ENCODE results near the gene NACA2. TPM values are rescaled to one million over a fixed set of nuclear protein-coding genes. Genes with fewer than 3 reads are reported as not detected.

Gene NACA2
- total and polyA plus RNA-seq, 4 donors = 0.08 to 0.32 TPM; not detected in 2

- H3K27me3 ChIP-seq (ENCODE audit: control insufficient read depth in 4 of 4, insufficient read depth in 4 of 4, low read length in 3 of 4) = no peaks in the 10 kb centered on the region
- H3K36me3 ChIP-seq (ENCODE audit: control insufficient read depth in 4 of 4, insufficient read depth in 3 of 4, low read depth in 1 of 4, low read length in 3 of 4) = no peaks in the 10 kb centered on the region
- H3K27ac ChIP-seq (ENCODE audit: low read depth in 1 of 2, low read length in 2 of 2) = no peak overlapping the region
- WGBS = 98% methylated on average over 4 of the region's 4 CpGs
- no peaks in the 10 kb centered on the region for H3K9me3 ChIP-seq (ENCODE audit: control insufficient read depth in 4 of 4, low read length in 3 of 4)
- H3K4me1 ChIP-seq (ENCODE audit: control insufficient read depth in 4 of 4, insufficient read depth in 4 of 4, low read length in 3 of 4) = no peaks in the 10 kb centered on the region
- H3K9ac ChIP-seq (ENCODE audit: low read depth in 1 of 2, low read length in 2 of 2) = no peak overlapping the region
- no peak for TF ChIP-seq EGR1 (IDR thresholded peaks at IDR 0.05; ENCODE audit: low read depth in 2 of 2)
- TF ChIP-seq ATF3 (IDR thresholded peaks at IDR 0.05) = no peak
- no peak for TF ChIP-seq ZBTB33 (IDR thresholded peaks at IDR 0.05)
- no peak for TF ChIP-seq FOXA1 (IDR thresholded peaks at IDR 0.05)
- TF ChIP-seq REST (IDR thresholded peaks at IDR 0.05) = no peak
- no peak for TF ChIP-seq NR2F2 (IDR thresholded peaks at IDR 0.05)
- TF ChIP-seq YY1 (IDR thresholded peaks at IDR 0.05) = no peak
- no peak for TF ChIP-seq SP1 (IDR thresholded peaks at IDR 0.05)
- TF ChIP-seq HNF4A (conservative IDR thresholded peaks at IDR 0.05) = no peak
- TF ChIP-seq CTCF (IDR thresholded peaks at IDR 0.05; ENCODE audit: low read depth, low read length, missing input control) = no peak
- no peak for TF ChIP-seq RXRA (IDR thresholded peaks at IDR 0.05)
- TF ChIP-seq GABPA (IDR thresholded peaks at IDR 0.05 in 1 of 2, conservative IDR thresholded peaks at IDR 0.05 in 1 of 2) = no peak
- TF ChIP-seq HNF4G (IDR thresholded peaks at IDR 0.05) = no peak
- TF ChIP-seq TAF1 (conservative IDR thresholded peaks at IDR 0.05) = no peak
- no peak for TF ChIP-seq MAX (IDR thresholded peaks at IDR 0.05)
- no peak for TF ChIP-seq FOXA2 (IDR thresholded peaks at IDR 0.05)
- no peak for TF ChIP-seq RAD21 (IDR thresholded peaks at IDR 0.05)
- no peak for TF ChIP-seq JUND (IDR thresholded peaks at IDR 0.05)
- no peak overlapping the region for H3K4me3 ChIP-seq (ENCODE audit: low read depth in 1 of 3, low read length in 3 of 3)
- DNase-seq (ENCODE audit: low spot score) = no peak
Observed at GRCh38 chr17:61601297-61601696, 10.3 kb upstream of the NACA2 start.
